ENCODE data around the gene DLX4. TPM values are rescaled to one million over a fixed set of nuclear protein-coding genes. Genes with fewer than 3 reads are reported as not detected.

The DLX4 gene
- total RNA-seq, 1 experiment from 2014 or later = 2.5 TPM

DNA sequence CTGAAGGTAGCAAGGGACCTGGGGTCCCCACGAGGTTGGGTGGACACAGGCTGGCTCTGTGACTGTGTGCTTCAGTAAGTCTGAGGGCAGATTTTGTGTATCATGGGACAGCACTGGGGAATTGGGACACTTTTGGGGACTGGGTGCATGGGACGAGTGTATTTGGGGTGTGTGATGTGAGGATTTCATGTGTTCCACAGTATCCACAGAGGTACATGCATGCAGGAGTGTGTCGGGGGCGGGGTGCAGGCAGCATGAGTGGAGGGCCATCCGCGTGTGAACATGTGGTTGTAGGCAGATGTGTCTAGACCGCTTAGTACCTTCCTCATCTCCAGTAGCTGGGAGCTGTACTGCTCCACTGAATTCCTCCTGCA lies 27.1 kb downstream of the DLX4 start:
- Mint-ChIP-seq H3K27ac (no peak overlapping the region), H3K36me3 (ENCODE audit: insufficient read depth in 1 of 3, low read depth in 3 of 3) (peaks cover 0 to 3% (median 2%) of the 10 kb centered on the region in 3 experiments; a peak in 3 of 7 replicates), H3K27me3 (ENCODE audit: low read depth) (peaks cover 95% of the 10 kb centered on the region), H3K4me1 (peaks cover 34 to 35% of the 10 kb centered on the region in 2 experiments), H3K9me3 (peaks cover 6 to 10% of the 10 kb centered on the region in 2 experiments; a peak in 4 of 5 replicates), H3K4me3 (peak overlapping the region; percentile 55 to 73; a peak in 3 of 5 replicates)
- no peak overlapping the region for H3K9ac ChIP-seq (ENCODE audit: extremely low read depth, insufficient read length, low read length)
- H4K91ac ChIP-seq (ENCODE audit: insufficient read length, low read depth, low read length) = no peak overlapping the region
- no peak overlapping the region for H4K8ac ChIP-seq (replicated peaks; ENCODE audit: insufficient read length, low read depth, low read length)
- H4K5ac ChIP-seq (ENCODE audit: insufficient read length, low read depth, low read length) = no peak overlapping the region
- H2AK5ac ChIP-seq (ENCODE audit: insufficient read length, low read length) = no peak overlapping the region
- H3K4ac ChIP-seq (ENCODE audit: low read depth, low read length) = no peak overlapping the region
- H3K18ac ChIP-seq (ENCODE audit: insufficient read length, low read depth, low read length) = no peak overlapping the region
- H3K23ac ChIP-seq (ENCODE audit: insufficient read length, low read depth, low read length) = no peak overlapping the region
- no peak overlapping the region for H2BK12ac ChIP-seq (ENCODE audit: insufficient read length, low read depth, low read length)
- H3T11ph ChIP-seq (ENCODE audit: low read length) = no peak overlapping the region
- peaks cover 11% of the 10 kb centered on the region for H3K23me2 ChIP-seq (ENCODE audit: insufficient read length, low read depth, low read length, poor library complexity, severe bottlenecking)
- H4K20me1 ChIP-seq (ENCODE audit: control insufficient read depth, insufficient read depth, insufficient read length) = peaks cover 5% of the 10 kb centered on the region
- no peak overlapping the region for H2AFZ ChIP-seq (ENCODE audit: low read length)
- no peak overlapping the region for H3K14ac ChIP-seq (ENCODE audit: insufficient read depth, low read length)
- WGBS (ENCODE audit: extremely low coverage, insufficient read length, low lambda C conversion rate) = no CpG with 5 or more reads among the region's 7 CpGs
- H3K79me1 ChIP-seq (ENCODE audit: insufficient read depth, low read depth, low read length, poor library complexity, severe bottlenecking) = no peaks in the 10 kb centered on the region
- TF ChIP-seq, protein P1, sequence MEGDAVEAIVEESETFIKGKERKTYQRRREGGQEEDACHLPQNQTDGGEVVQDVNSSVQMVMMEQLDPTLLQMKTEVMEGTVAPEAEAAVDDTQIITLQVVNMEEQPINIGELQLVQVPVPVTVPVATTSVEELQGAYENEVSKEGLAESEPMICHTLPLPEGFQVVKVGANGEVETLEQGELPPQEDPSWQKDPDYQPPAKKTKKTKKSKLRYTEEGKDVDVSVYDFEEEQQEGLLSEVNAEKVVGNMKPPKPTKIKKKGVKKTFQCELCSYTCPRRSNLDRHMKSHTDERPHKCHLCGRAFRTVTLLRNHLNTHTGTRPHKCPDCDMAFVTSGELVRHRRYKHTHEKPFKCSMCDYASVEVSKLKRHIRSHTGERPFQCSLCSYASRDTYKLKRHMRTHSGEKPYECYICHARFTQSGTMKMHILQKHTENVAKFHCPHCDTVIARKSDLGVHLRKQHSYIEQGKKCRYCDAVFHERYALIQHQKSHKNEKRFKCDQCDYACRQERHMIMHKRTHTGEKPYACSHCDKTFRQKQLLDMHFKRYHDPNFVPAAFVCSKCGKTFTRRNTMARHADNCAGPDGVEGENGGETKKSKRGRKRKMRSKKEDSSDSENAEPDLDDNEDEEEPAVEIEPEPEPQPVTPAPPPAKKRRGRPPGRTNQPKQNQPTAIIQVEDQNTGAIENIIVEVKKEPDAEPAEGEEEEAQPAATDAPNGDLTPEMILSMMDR (conservative IDR thresholded peaks at IDR 0.05) = no peak
- peaks cover 60% of the 10 kb centered on the region for H3K27me3 ChIP-seq (ENCODE audit: insufficient read depth, low read length)
- H2BK5ac ChIP-seq (ENCODE audit: insufficient read length, low read length) = no peak overlapping the region
- H2BK15ac ChIP-seq (ENCODE audit: low read depth, low read length) = no peak overlapping the region
- H2BK20ac ChIP-seq (ENCODE audit: low read depth, low read length, poor library complexity, severe bottlenecking) = no peak overlapping the region
- H2BK120ac ChIP-seq (ENCODE audit: low read depth, low read length, poor library complexity, severe bottlenecking) = no peak overlapping the region
- no peaks in the 10 kb centered on the region for H3K79me2 ChIP-seq (ENCODE audit: insufficient read depth, low read length)
- no peak for DNase-seq
- H3K56ac ChIP-seq (ENCODE audit: insufficient read length, low read depth, low read length) = no peak overlapping the region
- no peak overlapping the region for H3K27ac ChIP-seq (ENCODE audit: insufficient read length, low read depth, low read length)
- H3K9me3 ChIP-seq (ENCODE audit: control insufficient read depth, low read depth, low read length) = no peaks in the 10 kb centered on the region
- peak overlapping the region; percentile 49 for H3K4me2 ChIP-seq (ENCODE audit: insufficient read depth, insufficient read length, low read length)
- no peaks in the 10 kb centered on the region; the same call in 1 of the 2 replicates for H3K4me1 ChIP-seq (ENCODE audit: insufficient read depth, low read length)

Data from H9 (cell line).